C4-2B (cell line): ENCODE results near the gene MICAL3.

Source experiments
- ZFX ChIP-seq: fragments of 450-650 bp; IDR thresholded peaks from 2 replicates; pipeline ENCODE4 v1.6.1; 2017
- TF ChIP-seq, protein P1 (sequence below): fragments of 450-650 bp; conservative IDR thresholded peaks from 2 replicates; pipeline ENCODE4 v1.5.1; 2017; ENCODE audit warnings: mild to moderate bottlenecking

GRCh38 chr22:17953147-17953546 lies 71.2 kb downstream of the MICAL3 start:
- TF ChIP-seq, protein P1, sequence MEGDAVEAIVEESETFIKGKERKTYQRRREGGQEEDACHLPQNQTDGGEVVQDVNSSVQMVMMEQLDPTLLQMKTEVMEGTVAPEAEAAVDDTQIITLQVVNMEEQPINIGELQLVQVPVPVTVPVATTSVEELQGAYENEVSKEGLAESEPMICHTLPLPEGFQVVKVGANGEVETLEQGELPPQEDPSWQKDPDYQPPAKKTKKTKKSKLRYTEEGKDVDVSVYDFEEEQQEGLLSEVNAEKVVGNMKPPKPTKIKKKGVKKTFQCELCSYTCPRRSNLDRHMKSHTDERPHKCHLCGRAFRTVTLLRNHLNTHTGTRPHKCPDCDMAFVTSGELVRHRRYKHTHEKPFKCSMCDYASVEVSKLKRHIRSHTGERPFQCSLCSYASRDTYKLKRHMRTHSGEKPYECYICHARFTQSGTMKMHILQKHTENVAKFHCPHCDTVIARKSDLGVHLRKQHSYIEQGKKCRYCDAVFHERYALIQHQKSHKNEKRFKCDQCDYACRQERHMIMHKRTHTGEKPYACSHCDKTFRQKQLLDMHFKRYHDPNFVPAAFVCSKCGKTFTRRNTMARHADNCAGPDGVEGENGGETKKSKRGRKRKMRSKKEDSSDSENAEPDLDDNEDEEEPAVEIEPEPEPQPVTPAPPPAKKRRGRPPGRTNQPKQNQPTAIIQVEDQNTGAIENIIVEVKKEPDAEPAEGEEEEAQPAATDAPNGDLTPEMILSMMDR: no peak
- TF ChIP-seq ZFX: no peak
